SW 1271 (cell line): ENCODE measurements around the gene NPPB.
"Not testable (repeated sequence)": the region's sequence is repeated elsewhere in the genome, so short reads cannot be mapped to it uniquely, and the experiment has no call there.

Source experiments
- DNase-seq, 2 experiments: peaks; one replicate each; lab custom pipeline; 2025; lab: John Stamatoyannopoulos, UW

NPPB gene

GRCh38 chr1:11858613-11858967, at the start of gene NPPB:
NPPB (minus strand) TSS chr1:11858945; CDS start chr1:11858833, 112 bp downstream.
- no peak for DNase-seq

- peak; percentile 99 to 100 for DNase-seq
Measured at GRCh38 chr1:11908095-11908675, 49.4 kb upstream of the NPPB start.

- DNase-seq, result peak; percentile 49 to 90
Measured at GRCh38 chr1:11907275-11908094, 48.7 kb upstream of the NPPB start.

- no peak for DNase-seq
Measured at GRCh38 chr1:11906870-11907269, 48.1 kb upstream of the NPPB start.

GRCh38 chr1:11904978-11905377, 46.2 kb upstream of the NPPB start:
- DNase-seq, result no peak

- DNase-seq, result not testable (repeated sequence)
Measured at GRCh38 chr1:11904156-11904555, 45.4 kb upstream of the NPPB start.

- DNase-seq, result no peak
Measured at GRCh38 chr1:11903210-11903609, 44.5 kb upstream of the NPPB start.

- not testable (repeated sequence) for DNase-seq
Measured at GRCh38 chr1:11901446-11901845, 42.7 kb upstream of the NPPB start.

GRCh38 chr1:11898831-11899467, 40.2 kb upstream of the NPPB start:
- no peak for DNase-seq

- no peak for DNase-seq
Measured at GRCh38 chr1:11898086-11898785, 39.5 kb upstream of the NPPB start.

GRCh38 chr1:11894501-11894900, 35.8 kb upstream of the NPPB start:
- DNase-seq, result not testable (repeated sequence)

GRCh38 chr1:11893907-11894251, 35.1 kb upstream of the NPPB start:
- DNase-seq, result peak in 1 of 2 experiments; percentile 5

GRCh38 chr1:11891433-11892186, 32.9 kb upstream of the NPPB start:
- DNase-seq, result no peak

- no peak for DNase-seq
Measured at GRCh38 chr1:11888877-11889208, 30.1 kb upstream of the NPPB start.

GRCh38 chr1:11888206-11888876, 29.6 kb upstream of the NPPB start:
- no peak for DNase-seq

GRCh38 chr1:11887666-11888007, 28.9 kb upstream of the NPPB start:
- DNase-seq, result no peak

GRCh38 chr1:11886986-11887665, 28.4 kb upstream of the NPPB start:
- no peak for DNase-seq

GRCh38 chr1:11885916-11886315, 27.2 kb upstream of the NPPB start:
- DNase-seq, result no peak

GRCh38 chr1:11882814-11883538, 24.2 kb upstream of the NPPB start:
- DNase-seq, result no peak

- no peak for DNase-seq
Measured at GRCh38 chr1:11881749-11882441, 23.1 kb upstream of the NPPB start.
